GM03348 (cell line): ENCODE data around the gene AQP10.
"Not testable (repeated sequence)": the region's sequence is repeated elsewhere in the genome, so short reads cannot be mapped to it uniquely, and the experiment has no call there.

Experiments used
- DNase-seq: peaks from one replicate; pipeline ENCODE4 v3.0.0; 2012; ENCODE audit warnings: low spot score

AQP10 gene, protein sequence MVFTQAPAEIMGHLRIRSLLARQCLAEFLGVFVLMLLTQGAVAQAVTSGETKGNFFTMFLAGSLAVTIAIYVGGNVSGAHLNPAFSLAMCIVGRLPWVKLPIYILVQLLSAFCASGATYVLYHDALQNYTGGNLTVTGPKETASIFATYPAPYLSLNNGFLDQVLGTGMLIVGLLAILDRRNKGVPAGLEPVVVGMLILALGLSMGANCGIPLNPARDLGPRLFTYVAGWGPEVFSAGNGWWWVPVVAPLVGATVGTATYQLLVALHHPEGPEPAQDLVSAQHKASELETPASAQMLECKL

GRCh38 chr1:154320882-154321608 is at the start of gene AQP10:
Gene AQP10 (plus strand): TSS chr1:154321093. CDS start chr1:154321156, 63 bp downstream.
- no peak for DNase-seq

DNA sequence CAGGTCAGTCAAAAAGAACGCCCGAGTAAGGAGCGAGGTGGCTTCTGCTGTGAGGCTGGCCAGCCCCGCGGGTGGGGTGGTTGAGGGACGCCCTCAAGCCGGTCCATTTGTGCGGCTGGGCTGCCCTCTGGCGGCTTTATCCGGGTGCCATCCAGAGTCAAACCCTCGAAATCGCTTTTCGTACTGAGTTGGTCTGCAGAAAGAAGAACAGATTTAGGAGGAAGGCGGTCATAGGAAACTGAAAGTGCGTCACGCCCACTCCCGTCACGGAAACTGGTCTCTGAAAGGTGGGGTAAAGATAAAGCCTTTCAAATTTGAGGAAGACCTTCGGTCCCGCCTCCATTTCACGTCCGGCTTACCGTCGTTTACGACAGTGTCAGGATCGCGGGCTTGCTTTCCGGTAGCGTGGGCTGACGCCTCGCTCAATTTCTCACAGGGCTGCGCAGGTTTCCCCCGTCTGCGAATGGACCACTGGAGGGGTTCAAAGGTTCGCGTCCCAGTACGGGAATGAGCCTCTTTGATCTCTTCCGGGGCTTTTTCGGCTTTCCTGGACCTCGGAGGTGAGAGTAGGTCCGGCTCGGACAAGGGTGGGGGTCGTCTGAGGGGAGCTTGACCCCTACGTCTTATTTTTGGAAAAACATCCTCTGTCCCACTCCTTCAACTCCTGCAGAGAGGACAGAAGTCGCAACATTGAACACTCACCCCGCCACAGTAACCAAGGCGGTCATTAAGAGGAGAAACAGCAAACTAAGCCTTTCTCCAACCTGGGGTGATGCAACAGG is 48.5 kb upstream of the AQP10 start, which contains the start of gene HAX1:
TSS of gene HAX1 (plus strand) at position 413 of the 782 bp plus-strand sequence. CDS start at position 508, 95 bp downstream.
- peak; percentile 94 for DNase-seq

DNA sequence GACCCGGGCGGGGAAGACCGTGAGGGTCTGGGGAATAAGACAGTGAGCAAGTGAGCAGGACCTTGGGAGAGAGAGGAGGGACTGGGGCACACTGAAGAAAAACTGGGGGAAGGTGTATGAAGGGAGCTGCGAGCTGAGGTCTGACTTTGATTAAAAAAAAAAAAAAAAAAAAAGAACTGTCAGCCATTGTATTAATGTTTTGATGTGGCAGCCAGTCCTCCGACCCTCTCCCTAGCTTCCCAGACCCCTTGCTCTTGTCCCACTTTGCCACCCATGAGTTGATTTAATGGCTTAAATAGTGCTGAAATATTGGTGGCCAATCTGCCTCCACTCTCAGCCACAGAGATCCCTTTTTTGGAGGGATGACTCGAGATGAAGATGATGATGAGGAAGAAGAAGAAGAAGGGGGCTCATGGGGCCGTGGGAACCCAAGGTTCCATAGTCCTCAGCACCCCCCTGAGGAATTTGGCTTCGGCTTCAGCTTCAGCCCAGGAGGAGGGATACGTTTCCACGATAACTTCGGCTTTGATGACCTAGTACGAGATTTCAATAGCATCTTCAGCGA is 47.8 kb upstream of the AQP10 start:
- DNase-seq: peak; percentile 13

DNA sequence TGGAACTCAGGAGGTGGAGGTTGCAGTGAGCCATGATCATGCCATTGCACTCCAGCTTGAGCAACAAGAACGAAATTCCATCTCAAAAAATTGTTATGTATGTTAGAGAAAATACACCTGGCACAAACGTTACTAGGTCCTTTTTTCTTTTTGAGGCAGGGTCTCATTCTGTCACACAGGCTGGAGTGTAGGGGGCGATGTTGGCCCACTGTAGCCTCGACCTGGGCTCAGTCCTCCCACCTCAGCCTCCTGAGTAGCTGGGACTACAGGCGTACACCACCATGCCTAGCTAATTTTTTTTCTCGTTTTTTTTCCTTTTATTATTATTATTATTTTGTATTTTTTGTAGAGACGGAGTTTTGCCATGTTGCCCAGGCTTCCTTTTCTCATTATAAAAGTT is 44.1 kb upstream of the AQP10 start:
- DNase-seq: no peak

- not testable (repeated sequence) for DNase-seq
Observed at GRCh38 chr1:154287591-154287990, 33.3 kb upstream of the AQP10 start.

GRCh38 chr1:154288661-154289060 is 32.2 kb upstream of the AQP10 start:
- DNase-seq: no peak

- no peak for DNase-seq
Observed at GRCh38 chr1:154290921-154291320, 30.0 kb upstream of the AQP10 start.

DNA sequence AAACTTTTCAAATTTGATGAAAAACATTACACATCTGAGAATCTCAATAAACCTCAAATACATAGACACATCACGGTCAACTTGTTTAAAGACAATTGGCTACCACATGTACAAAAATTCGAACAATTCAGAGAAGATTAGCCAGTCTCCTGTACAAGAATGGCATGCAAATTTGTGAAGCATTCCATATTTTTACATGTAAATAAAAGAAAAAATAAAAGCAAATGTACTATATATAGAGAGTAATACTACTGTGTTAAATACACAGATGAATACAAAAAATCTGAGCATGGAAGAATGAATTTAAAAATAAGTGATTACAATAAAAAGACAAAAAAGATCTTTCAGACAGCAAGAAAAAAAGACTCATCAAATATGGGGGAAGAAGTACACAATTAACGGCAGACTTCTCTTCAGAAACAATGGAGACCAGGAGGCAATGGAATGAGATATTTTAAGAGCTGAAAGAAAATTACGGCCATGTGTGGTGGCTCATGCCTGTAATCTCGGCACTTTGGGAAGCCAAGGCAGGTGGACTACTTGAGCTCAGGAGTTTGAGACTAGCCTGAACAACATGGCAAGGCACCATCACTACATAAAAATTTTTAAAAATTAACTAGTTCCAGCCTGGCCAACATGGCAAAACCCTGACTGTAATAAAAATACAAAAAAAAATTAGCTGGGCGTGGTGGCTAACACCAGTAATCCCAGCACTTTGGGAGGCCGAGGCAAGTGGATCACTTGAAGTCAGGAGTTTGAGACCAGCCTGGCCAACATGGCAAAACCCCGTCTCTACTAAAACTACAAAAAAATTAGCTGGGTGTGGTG is 25.3 kb upstream of the AQP10 start:
- DNase-seq: no peak

- DNase-seq: no peak
Observed at GRCh38 chr1:154301582-154301981, 19.3 kb upstream of the AQP10 start.

GRCh38 chr1:154304664-154305337 is 16.1 kb upstream of the AQP10 start:
- no peak for DNase-seq

DNA sequence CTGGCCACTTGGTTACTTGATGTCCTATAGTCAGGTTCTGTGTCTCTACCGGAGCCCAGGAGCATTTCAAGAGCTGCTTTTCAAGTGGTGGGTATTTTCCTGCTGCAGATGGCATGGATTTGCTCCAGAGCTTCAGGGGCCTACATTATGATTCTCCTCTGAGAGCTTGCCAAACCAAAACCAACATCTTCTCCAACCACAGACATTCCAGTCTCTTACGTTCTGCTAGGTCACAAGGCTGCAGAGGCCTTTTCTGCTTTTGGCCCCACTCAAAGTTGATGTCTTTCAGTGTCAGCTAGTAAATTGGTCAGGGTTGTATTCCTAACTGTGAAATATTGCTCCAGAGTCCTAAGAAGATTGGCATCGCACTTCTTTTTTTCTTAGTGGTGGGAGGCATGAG is 14.7 kb upstream of the AQP10 start:
- peak; percentile 71 for DNase-seq

- DNase-seq: not testable (repeated sequence)
Observed at GRCh38 chr1:154307670-154308270, 13.1 kb upstream of the AQP10 start.

DNA sequence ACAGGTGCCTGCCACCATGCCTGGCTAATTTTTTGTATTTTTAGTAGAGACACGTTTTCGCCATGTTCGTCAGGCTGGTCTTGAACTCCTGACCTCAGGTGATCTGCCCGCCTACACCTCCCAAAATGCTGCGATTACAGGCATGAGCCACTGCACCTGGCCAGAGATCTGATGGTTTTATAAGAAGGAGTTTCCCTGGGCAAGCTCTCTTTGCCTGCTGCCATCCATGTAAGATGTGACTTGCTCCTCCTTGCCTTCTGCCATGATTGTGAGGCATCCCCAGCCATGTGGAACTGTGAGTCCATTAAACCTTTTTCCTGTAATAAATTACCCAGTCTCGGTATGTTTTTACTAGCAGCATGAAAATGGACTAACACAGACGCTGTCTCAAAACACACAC is 11.8 kb upstream of the AQP10 start:
- DNase-seq: not testable (repeated sequence)

DNA sequence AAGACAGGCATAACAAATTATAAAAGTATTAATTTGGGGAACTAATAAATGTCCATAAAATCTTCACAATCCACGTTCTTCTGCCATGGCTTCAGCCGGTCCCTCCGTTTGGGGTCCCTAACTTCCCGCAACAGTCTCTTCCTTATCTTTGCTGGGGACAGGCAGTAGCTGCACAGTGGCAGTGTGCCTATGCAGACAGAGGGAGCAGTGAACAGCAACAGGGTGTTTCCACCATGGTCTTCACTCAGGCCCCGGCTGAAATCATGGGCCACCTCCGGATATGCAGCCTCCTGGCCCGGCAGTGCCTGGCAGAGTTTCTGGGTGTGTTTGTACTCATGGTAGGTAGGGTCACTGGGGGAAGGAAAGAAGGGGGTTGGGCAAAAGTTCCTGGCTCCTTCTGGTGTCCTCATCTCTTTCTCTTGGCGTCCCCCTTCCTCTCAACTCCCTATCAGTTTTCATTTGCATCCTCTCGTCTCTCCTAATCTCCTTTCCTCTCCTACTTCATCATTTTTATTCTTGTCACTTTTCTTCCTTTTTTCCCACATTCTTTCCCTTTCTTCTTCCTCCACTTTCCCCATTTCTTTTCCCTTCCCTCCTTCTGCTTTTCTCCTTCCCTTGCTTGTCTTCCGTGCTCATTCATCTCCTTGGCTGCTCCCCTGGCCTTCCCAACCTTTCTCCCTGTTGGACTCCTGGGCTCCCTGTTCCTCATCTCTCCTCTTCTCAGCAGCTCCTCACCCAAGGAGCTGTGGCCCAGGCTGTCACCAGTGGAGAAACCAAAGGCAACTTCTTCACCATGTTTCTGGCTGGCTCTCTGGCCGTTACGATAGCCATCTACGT is 8.4 kb upstream of the AQP10 start:
- not testable (repeated sequence) for DNase-seq

- DNase-seq: no peak
Observed at GRCh38 chr1:154313066-154313356, 7.9 kb upstream of the AQP10 start.

GRCh38 chr1:154314226-154314625 is 6.7 kb upstream of the AQP10 start:
- DNase-seq: not testable (repeated sequence)

GRCh38 chr1:154316704-154317103 is 4.2 kb upstream of the AQP10 start:
- no peak for DNase-seq

DNA sequence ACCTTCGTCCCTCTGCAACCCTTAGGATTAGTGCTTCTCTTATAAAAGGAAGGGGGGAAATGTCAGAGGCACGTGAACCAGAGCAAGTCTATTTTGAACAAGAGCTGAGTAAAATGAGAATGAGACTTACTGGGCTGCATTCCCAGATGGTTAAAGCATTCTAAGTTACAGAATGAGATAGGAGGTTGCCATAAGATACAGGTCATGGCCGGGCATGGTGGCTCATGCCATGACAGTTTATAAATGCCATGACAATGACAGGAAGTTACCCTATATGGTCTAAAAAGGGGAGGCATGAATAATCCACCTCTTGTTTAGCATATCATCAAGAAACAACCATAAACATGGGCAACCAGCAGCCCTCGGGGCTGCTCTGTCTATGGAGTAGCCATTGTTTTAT is 2.5 kb upstream of the AQP10 start:
- no peak for DNase-seq

DNA sequence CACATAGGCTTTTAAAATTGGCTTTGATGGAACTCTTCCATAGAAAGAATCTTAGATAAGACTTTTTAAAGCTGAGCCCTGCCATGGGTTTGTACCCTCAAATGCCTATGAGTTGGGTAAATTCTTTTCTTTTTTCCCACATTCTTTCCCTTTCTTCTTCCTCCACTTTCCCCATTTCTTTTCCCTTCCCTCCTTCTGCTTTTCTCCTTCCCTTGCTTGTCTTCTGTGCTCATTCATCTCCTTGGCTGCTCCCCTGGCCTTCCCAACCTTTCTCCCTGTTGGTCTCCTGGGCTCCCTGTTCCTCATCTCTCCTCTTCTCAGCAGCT is 679 bp downstream of the AQP10 start:
- not testable (repeated sequence) for DNase-seq

GRCh38 chr1:154323493-154323892 is 2.6 kb downstream of the AQP10 start:
- DNase-seq: no peak
